Right lobe of liver (tissue), 4 donors: ENCODE measurements around the gene PON2.

ENCODE experiments used
- CTCF ChIP-seq, 4 donors: fragments of 200-600 bp in 3 of 4; fragments of 450-650 bp in 1 of 4; IDR thresholded peaks; one replicate each; pipeline versions ENCODE4 v1.5.1 to v1.8.0; 2016 to 2022; ENCODE audit warnings: antibody characterized with exemption in 4 of 4, mild to moderate bottlenecking in 2 of 4
- POLR2A ChIP-seq: fragments of 450-650 bp; IDR thresholded peaks from one replicate; pipeline ENCODE4 v1.6.1; 2017; ENCODE audit warnings: antibody characterized with exemption, mild to moderate bottlenecking
- donor health status: DM: no; HTN: no; CAD: no.
- donor health status: DM: no; HTN: no; CAD: no.
- donor health status: DM: no; HTN: yes; CAD: no.

GRCh38 chr7:95411666-95412065 lies 23.2 kb downstream of the PON2 start:
- no peak for TF ChIP-seq CTCF (IDR thresholded peaks at IDR 0.05)
- no peak for TF ChIP-seq POLR2A
